H1 (cell line): ENCODE results near the gene MRPL50. TPM values are rescaled to one million over a fixed set of nuclear protein-coding genes. Genes with fewer than 3 reads are reported as not detected.

ENCODE experiments used
- CTCF ChIA-PET: fragments of 300-600 bp; sonication (Branson Sonifier 250); formaldehyde crosslinking; loops from one replicate; lab custom pipeline; 2021; ENCODE audit not compliant: partially characterized antibody; lab: Charles Lee
- POLR2A ChIA-PET: fragments of 300-600 bp; sonication (Branson Sonifier 250); formaldehyde crosslinking; loops from one replicate; lab custom pipeline; 2021; ENCODE audit warnings: inconsistent platforms; ENCODE audit not compliant: partially characterized antibody; lab: Charles Lee
- DNase-seq, 2 experiments: peaks; one replicate each; pipeline versions ENCODE4 v3.0.0 to v3.0.0-alpha.2; 2010 to 2022; ENCODE audit warnings: low spot score in 2 of 2, low read depth in 1 of 2, mixed read lengths in 1 of 2
- FAIRE-seq: peaks from 2 replicates; lab custom pipeline; 2011; peaks lifted over from hg19 to GRCh38; lab: Jason Lieb, UNC
- H2AFZ ChIP-seq: 2 replicates; pipeline ENCODE4 v1.8.1; 2012; ENCODE audit warnings: low read length, inconsistent platforms
- H2AK5ac ChIP-seq: 2 replicates; pipeline ENCODE4 v1.6.1; 2013; ENCODE audit warnings: low read depth, low read length
- H2BK120ac ChIP-seq: replicated peaks from 2 replicates; pipeline ENCODE3; 2013; ENCODE audit warnings: low read depth, low read length, inconsistent platforms
- H2BK12ac ChIP-seq: 2 replicates; pipeline ENCODE4 v1.6.1; 2013; ENCODE audit warnings: low read depth, low read length
- H2BK15ac ChIP-seq: 2 replicates; pipeline ENCODE4 v1.6.1; 2013; ENCODE audit warnings: low read length
- H2BK20ac ChIP-seq: 2 replicates; pipeline ENCODE4 v1.6.1; 2013; ENCODE audit warnings: low read length
- H2BK5ac ChIP-seq: 2 replicates; pipeline ENCODE4 v1.6.1; 2013; ENCODE audit warnings: low read depth, low read length
- H3K14ac ChIP-seq: 2 replicates; pipeline ENCODE4 v1.6.1; 2013; ENCODE audit warnings: inconsistent platforms; ENCODE audit not compliant: insufficient read length
- H3K18ac ChIP-seq: 2 replicates; pipeline ENCODE4 v1.6.1; 2013; ENCODE audit warnings: low read length; ENCODE audit errors: extremely low read depth
- H3K23ac ChIP-seq: 2 replicates; pipeline ENCODE4 v1.6.1; 2013; ENCODE audit warnings: inconsistent platforms; ENCODE audit not compliant: insufficient read length
- H3K23me2 ChIP-seq: 2 replicates; pipeline ENCODE4 v1.6.1; 2013; ENCODE audit warnings: low read depth, low read length
- H3K27ac ChIP-seq: 2 replicates; pipeline ENCODE4 v1.6.1; 2011; ENCODE audit warnings: low read depth, low read length, inconsistent platforms
- H3K27me3 ChIP-seq, 4 experiments: replicated peaks in 1 of 4; 1 replicate in 1 of 4; 2 replicates in 3 of 4; pipeline versions ENCODE4 v1.6.1 to v1.8.1; 2011 to 2013; ENCODE audit warnings: low read length in 3 of 4, mild to moderate bottlenecking in 3 of 4, inconsistent platforms in 2 of 4, mixed read lengths in 2 of 4, moderate library complexity in 1 of 4; ENCODE audit not compliant: control insufficient read depth in 3 of 4, insufficient read depth in 3 of 4; ENCODE audit errors: extremely low read depth in 1 of 4
- H3K36me3 ChIP-seq, 4 experiments: 2 replicates each; pipeline versions ENCODE4 v1.6.1 to v1.8.1; 2011 to 2013; ENCODE audit warnings: mild to moderate bottlenecking in 4 of 4, low read length in 3 of 4, moderate library complexity in 2 of 4, control low read depth in 1 of 4, inconsistent platforms in 1 of 4; ENCODE audit not compliant: insufficient read depth in 4 of 4, control insufficient read depth in 2 of 4
- H3K4ac ChIP-seq: replicated peaks from 2 replicates; pipeline ENCODE3; 2013; ENCODE audit warnings: low read length, low read depth, mixed read lengths, inconsistent platforms; ENCODE audit not compliant: insufficient read length
- H3K4me1 ChIP-seq, 4 experiments: replicated peaks in 1 of 4; 1 replicate in 1 of 4; 2 replicates in 3 of 4; pipeline versions ENCODE4 v1.6.1 to v1.8.1; 2011 to 2013; ENCODE audit warnings: low read length in 3 of 4, inconsistent platforms in 2 of 4, mixed read lengths in 1 of 4; ENCODE audit not compliant: insufficient read depth in 4 of 4, control insufficient read depth in 3 of 4
- H3K4me2 ChIP-seq, 2 experiments: 2 replicates each; pipeline versions ENCODE4 v1.6.1 to v1.8.1; 2011 to 2013; ENCODE audit warnings: low read depth in 2 of 2, low read length in 2 of 2, control low read depth in 1 of 2, inconsistent platforms in 1 of 2, mild to moderate bottlenecking in 1 of 2; ENCODE audit not compliant: insufficient read depth in 1 of 2
- H3K4me3 ChIP-seq, 4 experiments: fragments of 200-600, 300-600 bp in 1 of 4; sonication (generic), shearing (Covaris generic), sonication (Bioruptor Twin) in 1 of 4; 2 replicates each; pipeline versions ENCODE4 v1.5.1 to v1.8.1; 2011 to 2016; ENCODE audit warnings: low read length in 4 of 4, low read depth in 3 of 4, control low read depth in 2 of 4, inconsistent platforms in 2 of 4, mild to moderate bottlenecking in 2 of 4, mixed read lengths in 1 of 4, moderate library complexity in 1 of 4; ENCODE audit not compliant: insufficient read depth in 2 of 4; ENCODE audit errors: extremely low read depth in 1 of 4
- H3K56ac ChIP-seq: replicated peaks from 2 replicates; pipeline ENCODE3; 2013; ENCODE audit warnings: low read depth, mild to moderate bottlenecking, mixed read lengths, low read length, inconsistent platforms; ENCODE audit not compliant: insufficient read length
- H3K79me1 ChIP-seq: 2 replicates; pipeline ENCODE4 v1.6.1; 2013; ENCODE audit warnings: low read depth, low read length, control low read depth
- H3K79me2 ChIP-seq, 2 experiments: 2 replicates each; pipeline versions ENCODE4 v1.6.1 to v1.8.1; 2012 to 2013; ENCODE audit warnings: low read length in 2 of 2, mild to moderate bottlenecking in 2 of 2, inconsistent platforms in 1 of 2; ENCODE audit not compliant: insufficient read depth in 2 of 2, control insufficient read depth in 1 of 2
- H3K9ac ChIP-seq, 4 experiments: replicated peaks in 1 of 4; 1 replicate in 1 of 4; 2 replicates in 3 of 4; pipeline versions ENCODE4 v1.6.1 to v1.8.1; 2011 to 2013; ENCODE audit warnings: low read depth in 3 of 4, low read length in 3 of 4, control low read depth in 2 of 4, mild to moderate bottlenecking in 2 of 4, moderate library complexity in 2 of 4, inconsistent platforms in 1 of 4; ENCODE audit errors: extremely low read depth in 1 of 4
- H3K9me3 ChIP-seq, 2 experiments: 2 replicates each; pipeline versions ENCODE4 v1.6.1 to v1.8.1; 2012 to 2013; ENCODE audit warnings: mild to moderate bottlenecking in 2 of 2, moderate library complexity in 2 of 2, control low read depth in 1 of 2, inconsistent platforms in 1 of 2, low read depth in 1 of 2, low read length in 1 of 2, mixed read lengths in 1 of 2; ENCODE audit not compliant: insufficient read depth in 2 of 2
- H4K20me1 ChIP-seq, 2 experiments: replicated peaks in 1 of 2; 2 replicates each; pipeline versions ENCODE3 to v1.8.1; 2011 to 2013; ENCODE audit warnings: inconsistent platforms in 2 of 2, low read length in 2 of 2, mild to moderate bottlenecking in 1 of 2; ENCODE audit not compliant: insufficient read depth in 2 of 2, control insufficient read depth in 1 of 2
- H4K5ac ChIP-seq: 2 replicates; pipeline ENCODE4 v1.6.1; 2013; ENCODE audit warnings: low read length, low read depth, mixed read lengths, inconsistent platforms; ENCODE audit not compliant: insufficient read length
- H4K8ac ChIP-seq: 2 replicates; pipeline ENCODE4 v1.8.0; 2013; ENCODE audit warnings: mild to moderate bottlenecking, moderate library complexity, low read length, inconsistent platforms; ENCODE audit not compliant: insufficient read depth; ENCODE audit errors: extremely low read depth
- H4K91ac ChIP-seq: replicated peaks from 2 replicates; pipeline ENCODE3; 2013; ENCODE audit warnings: low read length, mixed read lengths, inconsistent platforms; ENCODE audit not compliant: insufficient read length
- BACH1 ChIP-seq: IDR thresholded peaks from 2 replicates; pipeline ENCODE4 v1.6.1; 2012; ENCODE audit warnings: low read length, improper control_type of control experiment
- CTCF ChIP-seq, 3 experiments: IDR thresholded peaks; 1 replicate in 2 of 3; 2 replicates in 1 of 3; pipeline versions ENCODE4 v1.5.1 to v1.6.1; 2011; ENCODE audit warnings: low read length in 3 of 3, mild to moderate bottlenecking in 3 of 3, inconsistent platforms in 2 of 3, low read depth in 1 of 3, moderate library complexity in 1 of 3; ENCODE audit not compliant: insufficient read depth in 1 of 3; ENCODE audit errors: control extremely low read depth in 1 of 3
- EGR1 ChIP-seq: IDR thresholded peaks from 2 replicates; pipeline ENCODE4 v1.6.1; 2011; ENCODE audit warnings: low read depth, low read length, borderline replicate concordance
- EZH2 ChIP-seq: fragments of 200-600 bp; sonication (generic); IDR thresholded peaks from 2 replicates; pipeline ENCODE4 v1.7.1; 2012; ENCODE audit warnings: low read depth, mild to moderate bottlenecking, moderate library complexity, low read length, inconsistent platforms; ENCODE audit not compliant: severe bottlenecking
- MAX ChIP-seq: IDR thresholded peaks from 2 replicates; pipeline ENCODE4 v1.6.1; 2012; ENCODE audit warnings: inconsistent platforms
- NRF1 ChIP-seq: IDR thresholded peaks from 2 replicates; pipeline ENCODE4 v1.6.1; 2011; ENCODE audit warnings: mild to moderate bottlenecking, low read depth, low read length, improper control_type of control experiment
- PHF8 ChIP-seq: fragments of 200-600 bp; sonication (generic); conservative IDR thresholded peaks from 2 replicates; pipeline ENCODE4 v1.7.1; 2012; ENCODE audit warnings: low read depth, mild to moderate bottlenecking, inconsistent platforms, low read length, moderate library complexity
- SP4 ChIP-seq: IDR thresholded peaks from 2 replicates; pipeline ENCODE4 v1.6.1; 2012; ENCODE audit warnings: low read length, inconsistent platforms
- TCF12 ChIP-seq: IDR thresholded peaks from 2 replicates; pipeline ENCODE4 v1.6.1; 2011; ENCODE audit warnings: low read depth, mild to moderate bottlenecking, low read length
- WGBS, 2 experiments: shearing (Covaris generic) in 1 of 2; methylation state at CpG; one replicate each; pipeline versions ENCODE4 v1.1.6 to v1.1.7; 2013 to 2015; ENCODE audit warnings: low lambda C conversion rate in 2 of 2, mixed read lengths in 2 of 2, inconsistent platforms in 1 of 2, low coverage in 1 of 2, missing lambda C conversion rate in 1 of 2; ENCODE audit not compliant: insufficient replicate concordance in 2 of 2, insufficient coverage in 1 of 2, insufficient read length in 1 of 2; ENCODE audit errors: extremely low coverage in 1 of 2, missing lambda C conversion rate in 1 of 2; 5-methylcytosine and 5-hydroxymethylcytosine counted together
- polyA plus RNA-seq, 7 experiments: library from polyadenylated mRNA; depleted of rRNA in 3 of 7; stranded (reverse) in 5 of 7; unstranded in 2 of 7; fragments of >200 nt in 5 of 7; fragments of 200-250 nt in 2 of 7; gene quantifications; 1 replicate in 5 of 7; 2 replicates in 1 of 7; 4 replicates in 1 of 7; pipeline versions ENCODE4 v1.2.1 to v1.2.3, GENCODE V29; 2011 to 2013; ENCODE audit warnings: missing spikeins in 2 of 7, mixed read lengths in 2 of 7
- total RNA-seq: library from RNA; stranded (reverse); fragmentation: NEBNext Ultra II Directional; extraction: Animal tissue kit (Norgen Biotek cat#: 25700); gene quantifications from 2 replicates; pipeline ENCODE4 v1.2.1, GENCODE V29; 2021
- TF ChIP-seq, protein P1 (sequence below): IDR thresholded peaks from 2 replicates; pipeline ENCODE4 v1.6.1; 2011; ENCODE audit warnings: low read length, improper control_type of control experiment

Gene MRPL50
- total and polyA plus RNA-seq, 2 of the 8 experiments (the other 6 are each of a cell fraction or from before 2014, with no cell fraction given), result 17.8 to 25.1 TPM

DNA sequence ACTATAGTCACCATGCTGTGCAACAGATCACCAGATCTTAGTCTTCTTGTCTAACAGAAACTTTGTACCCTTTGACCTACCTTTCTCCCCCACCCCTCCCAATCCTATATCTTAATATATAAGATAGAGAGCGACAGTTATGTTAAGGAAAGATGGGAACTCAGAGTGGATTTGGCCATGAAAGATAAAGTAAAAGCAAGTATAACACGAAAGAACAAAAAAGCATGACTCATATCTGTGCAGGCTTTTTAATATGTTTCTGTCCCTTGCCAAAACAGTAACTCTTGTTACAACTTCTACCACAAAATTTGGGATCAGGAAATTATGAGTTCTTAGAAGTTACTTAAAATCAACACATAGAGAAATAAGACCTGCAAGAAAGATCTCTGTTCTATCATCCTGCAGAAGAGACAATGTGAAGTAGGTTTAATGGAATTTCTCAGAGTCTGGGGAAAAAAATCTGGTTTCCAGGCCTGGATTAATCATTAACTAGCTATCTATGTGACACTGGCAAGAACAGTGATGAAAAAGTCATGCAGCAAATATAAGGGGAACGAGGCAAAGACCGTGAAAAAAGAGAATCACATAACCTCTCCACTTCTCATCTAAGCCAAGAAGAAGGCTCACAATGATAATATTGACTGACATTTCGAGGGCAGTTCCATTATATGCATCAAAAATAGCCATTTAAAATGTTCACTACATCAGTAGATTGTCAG, 32.2 kb downstream of the MRPL50 start:
- H2BK20ac ChIP-seq, result no peak overlapping the region
- no peak overlapping the region for H2AFZ ChIP-seq
- H2BK120ac ChIP-seq, result no peak overlapping the region
- H3K9me3 ChIP-seq, result no peaks in the 10 kb centered on the region
- no peak overlapping the region for H4K8ac ChIP-seq
- H4K20me1 ChIP-seq, result no peaks in the 10 kb centered on the region
- H2BK15ac ChIP-seq, result no peak overlapping the region
- no peak for DNase-seq
- no peak overlapping the region for H4K91ac ChIP-seq
- H2BK5ac ChIP-seq, result no peak overlapping the region
- H3K23ac ChIP-seq, result no peak overlapping the region
- ChIA-PET CTCF (no interaction called here), POLR2A (no interaction called here)
- FAIRE-seq, result no peak
- no peak overlapping the region for H3K14ac ChIP-seq
- H3K23me2 ChIP-seq, result no peaks in the 10 kb centered on the region
- H2AK5ac ChIP-seq, result no peak overlapping the region
- no peak overlapping the region for H4K5ac ChIP-seq
- H3K27me3 ChIP-seq, result no peaks in the 10 kb centered on the region
- H3K4me2 ChIP-seq, result no peak overlapping the region
- H3K79me2 ChIP-seq, result no peaks in the 10 kb centered on the region
- H2BK12ac ChIP-seq, result no peak overlapping the region
- WGBS, 2 experiments, result 83% methylated on average over 5 of the region's 5 CpGs; no CpG with 5 or more reads in 1 of the 2 experiments
- no peaks in the 10 kb centered on the region for H3K36me3 ChIP-seq
- no peak overlapping the region for H3K9ac ChIP-seq
- no peak overlapping the region for H3K56ac ChIP-seq
- H3K27ac ChIP-seq, result no peak overlapping the region
- H3K79me1 ChIP-seq, result no peaks in the 10 kb centered on the region
- H3K4ac ChIP-seq, result no peak overlapping the region
- no peaks in the 10 kb centered on the region for H3K4me1 ChIP-seq
- no peak overlapping the region for H3K4me3 ChIP-seq
- no peak overlapping the region for H3K18ac ChIP-seq
- TF ChIP-seq TCF12 (no peak), MAX (no peak), CTCF (IDR thresholded peaks at IDR 0.05; ENCODE audit: control extremely low read depth in 1 of 3, insufficient read depth in 1 of 3, low read depth in 1 of 3, low read length in 3 of 3) (no peak), EZH2 (no peak), EGR1 (no peak), BACH1 (no peak), NRF1 (no peak), PHF8 (no peak), SP4 (no peak)
- TF ChIP-seq, protein P1, sequence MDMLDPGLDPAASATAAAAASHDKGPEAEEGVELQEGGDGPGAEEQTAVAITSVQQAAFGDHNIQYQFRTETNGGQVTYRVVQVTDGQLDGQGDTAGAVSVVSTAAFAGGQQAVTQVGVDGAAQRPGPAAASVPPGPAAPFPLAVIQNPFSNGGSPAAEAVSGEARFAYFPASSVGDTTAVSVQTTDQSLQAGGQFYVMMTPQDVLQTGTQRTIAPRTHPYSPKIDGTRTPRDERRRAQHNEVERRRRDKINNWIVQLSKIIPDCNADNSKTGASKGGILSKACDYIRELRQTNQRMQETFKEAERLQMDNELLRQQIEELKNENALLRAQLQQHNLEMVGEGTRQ, result no peak
